H1 (cell line): ENCODE data around the gene NCKAP1. TPM values are rescaled to one million over a fixed set of nuclear protein-coding genes. Genes with fewer than 3 reads are reported as not detected.

ENCODE experiments used
- CTCF ChIA-PET: fragments of 300-600 bp; sonication (Branson Sonifier 250); formaldehyde crosslinking; loops from one replicate; lab custom pipeline; 2021; ENCODE audit not compliant: partially characterized antibody; lab: Charles Lee
- POLR2A ChIA-PET: fragments of 300-600 bp; sonication (Branson Sonifier 250); formaldehyde crosslinking; loops from one replicate; lab custom pipeline; 2021; ENCODE audit warnings: inconsistent platforms; ENCODE audit not compliant: partially characterized antibody; lab: Charles Lee
- DNase-seq, 2 experiments: peaks; one replicate each; pipeline versions ENCODE4 v3.0.0 to v3.0.0-alpha.2; 2010 to 2022; ENCODE audit warnings: low spot score in 2 of 2, low read depth in 1 of 2, mixed read lengths in 1 of 2
- FAIRE-seq: peaks from 2 replicates; lab custom pipeline; 2011; peaks lifted over from hg19 to GRCh38; lab: Jason Lieb, UNC
- H2AFZ ChIP-seq: 2 replicates; pipeline ENCODE4 v1.8.1; 2012; ENCODE audit warnings: low read length, inconsistent platforms
- H2AK5ac ChIP-seq: 2 replicates; pipeline ENCODE4 v1.6.1; 2013; ENCODE audit warnings: low read depth, low read length
- H2BK120ac ChIP-seq: replicated peaks from 2 replicates; pipeline ENCODE3; 2013; ENCODE audit warnings: low read depth, low read length, inconsistent platforms
- H2BK12ac ChIP-seq: 2 replicates; pipeline ENCODE4 v1.6.1; 2013; ENCODE audit warnings: low read depth, low read length
- H2BK15ac ChIP-seq: 2 replicates; pipeline ENCODE4 v1.6.1; 2013; ENCODE audit warnings: low read length
- H2BK20ac ChIP-seq: 2 replicates; pipeline ENCODE4 v1.6.1; 2013; ENCODE audit warnings: low read length
- H2BK5ac ChIP-seq: 2 replicates; pipeline ENCODE4 v1.6.1; 2013; ENCODE audit warnings: low read depth, low read length
- H3K14ac ChIP-seq: 2 replicates; pipeline ENCODE4 v1.6.1; 2013; ENCODE audit warnings: inconsistent platforms; ENCODE audit not compliant: insufficient read length
- H3K18ac ChIP-seq: 2 replicates; pipeline ENCODE4 v1.6.1; 2013; ENCODE audit warnings: low read length; ENCODE audit errors: extremely low read depth
- H3K23ac ChIP-seq: 2 replicates; pipeline ENCODE4 v1.6.1; 2013; ENCODE audit warnings: inconsistent platforms; ENCODE audit not compliant: insufficient read length
- H3K23me2 ChIP-seq: 2 replicates; pipeline ENCODE4 v1.6.1; 2013; ENCODE audit warnings: low read depth, low read length
- H3K27ac ChIP-seq: 2 replicates; pipeline ENCODE4 v1.6.1; 2011; ENCODE audit warnings: low read depth, low read length, inconsistent platforms
- H3K27me3 ChIP-seq, 4 experiments: replicated peaks in 1 of 4; 1 replicate in 1 of 4; 2 replicates in 3 of 4; pipeline versions ENCODE4 v1.6.1 to v1.8.1; 2011 to 2013; ENCODE audit warnings: low read length in 3 of 4, mild to moderate bottlenecking in 3 of 4, inconsistent platforms in 2 of 4, mixed read lengths in 2 of 4, moderate library complexity in 1 of 4; ENCODE audit not compliant: control insufficient read depth in 3 of 4, insufficient read depth in 3 of 4; ENCODE audit errors: extremely low read depth in 1 of 4
- H3K36me3 ChIP-seq, 4 experiments: 2 replicates each; pipeline versions ENCODE4 v1.6.1 to v1.8.1; 2011 to 2013; ENCODE audit warnings: mild to moderate bottlenecking in 4 of 4, low read length in 3 of 4, moderate library complexity in 2 of 4, control low read depth in 1 of 4, inconsistent platforms in 1 of 4; ENCODE audit not compliant: insufficient read depth in 4 of 4, control insufficient read depth in 2 of 4
- H3K4ac ChIP-seq: replicated peaks from 2 replicates; pipeline ENCODE3; 2013; ENCODE audit warnings: low read length, low read depth, mixed read lengths, inconsistent platforms; ENCODE audit not compliant: insufficient read length
- H3K4me1 ChIP-seq, 4 experiments: replicated peaks in 1 of 4; 1 replicate in 1 of 4; 2 replicates in 3 of 4; pipeline versions ENCODE4 v1.6.1 to v1.8.1; 2011 to 2013; ENCODE audit warnings: low read length in 3 of 4, inconsistent platforms in 2 of 4, mixed read lengths in 1 of 4; ENCODE audit not compliant: insufficient read depth in 4 of 4, control insufficient read depth in 3 of 4
- H3K4me2 ChIP-seq, 2 experiments: 2 replicates each; pipeline versions ENCODE4 v1.6.1 to v1.8.1; 2011 to 2013; ENCODE audit warnings: low read depth in 2 of 2, low read length in 2 of 2, control low read depth in 1 of 2, inconsistent platforms in 1 of 2, mild to moderate bottlenecking in 1 of 2; ENCODE audit not compliant: insufficient read depth in 1 of 2
- H3K4me3 ChIP-seq, 4 experiments: fragments of 200-600, 300-600 bp in 1 of 4; sonication (generic), shearing (Covaris generic), sonication (Bioruptor Twin) in 1 of 4; 2 replicates each; pipeline versions ENCODE4 v1.5.1 to v1.8.1; 2011 to 2016; ENCODE audit warnings: low read length in 4 of 4, low read depth in 3 of 4, control low read depth in 2 of 4, inconsistent platforms in 2 of 4, mild to moderate bottlenecking in 2 of 4, mixed read lengths in 1 of 4, moderate library complexity in 1 of 4; ENCODE audit not compliant: insufficient read depth in 2 of 4; ENCODE audit errors: extremely low read depth in 1 of 4
- H3K56ac ChIP-seq: replicated peaks from 2 replicates; pipeline ENCODE3; 2013; ENCODE audit warnings: low read depth, mild to moderate bottlenecking, mixed read lengths, low read length, inconsistent platforms; ENCODE audit not compliant: insufficient read length
- H3K79me1 ChIP-seq: 2 replicates; pipeline ENCODE4 v1.6.1; 2013; ENCODE audit warnings: low read depth, low read length, control low read depth
- H3K79me2 ChIP-seq, 2 experiments: 2 replicates each; pipeline versions ENCODE4 v1.6.1 to v1.8.1; 2012 to 2013; ENCODE audit warnings: low read length in 2 of 2, mild to moderate bottlenecking in 2 of 2, inconsistent platforms in 1 of 2; ENCODE audit not compliant: insufficient read depth in 2 of 2, control insufficient read depth in 1 of 2
- H3K9ac ChIP-seq, 4 experiments: replicated peaks in 1 of 4; 1 replicate in 1 of 4; 2 replicates in 3 of 4; pipeline versions ENCODE4 v1.6.1 to v1.8.1; 2011 to 2013; ENCODE audit warnings: low read depth in 3 of 4, low read length in 3 of 4, control low read depth in 2 of 4, mild to moderate bottlenecking in 2 of 4, moderate library complexity in 2 of 4, inconsistent platforms in 1 of 4; ENCODE audit errors: extremely low read depth in 1 of 4
- H3K9me3 ChIP-seq, 2 experiments: 2 replicates each; pipeline versions ENCODE4 v1.6.1 to v1.8.1; 2012 to 2013; ENCODE audit warnings: mild to moderate bottlenecking in 2 of 2, moderate library complexity in 2 of 2, control low read depth in 1 of 2, inconsistent platforms in 1 of 2, low read depth in 1 of 2, low read length in 1 of 2, mixed read lengths in 1 of 2; ENCODE audit not compliant: insufficient read depth in 2 of 2
- H4K20me1 ChIP-seq, 2 experiments: replicated peaks in 1 of 2; 2 replicates each; pipeline versions ENCODE3 to v1.8.1; 2011 to 2013; ENCODE audit warnings: inconsistent platforms in 2 of 2, low read length in 2 of 2, mild to moderate bottlenecking in 1 of 2; ENCODE audit not compliant: insufficient read depth in 2 of 2, control insufficient read depth in 1 of 2
- H4K5ac ChIP-seq: 2 replicates; pipeline ENCODE4 v1.6.1; 2013; ENCODE audit warnings: low read length, low read depth, mixed read lengths, inconsistent platforms; ENCODE audit not compliant: insufficient read length
- H4K8ac ChIP-seq: 2 replicates; pipeline ENCODE4 v1.8.0; 2013; ENCODE audit warnings: mild to moderate bottlenecking, moderate library complexity, low read length, inconsistent platforms; ENCODE audit not compliant: insufficient read depth; ENCODE audit errors: extremely low read depth
- H4K91ac ChIP-seq: replicated peaks from 2 replicates; pipeline ENCODE3; 2013; ENCODE audit warnings: low read length, mixed read lengths, inconsistent platforms; ENCODE audit not compliant: insufficient read length
- BACH1 ChIP-seq: IDR thresholded peaks from 2 replicates; pipeline ENCODE4 v1.6.1; 2012; ENCODE audit warnings: low read length, improper control_type of control experiment
- E2F6 ChIP-seq: IDR thresholded peaks from 2 replicates; pipeline ENCODE4 v1.6.1; 2012; ENCODE audit warnings: inconsistent platforms
- EZH2 ChIP-seq: fragments of 200-600 bp; sonication (generic); IDR thresholded peaks from 2 replicates; pipeline ENCODE4 v1.7.1; 2012; ENCODE audit warnings: low read depth, mild to moderate bottlenecking, moderate library complexity, low read length, inconsistent platforms; ENCODE audit not compliant: severe bottlenecking
- FOSL1 ChIP-seq: IDR thresholded peaks from 2 replicates; pipeline ENCODE4 v1.6.1; 2011; ENCODE audit warnings: mild to moderate bottlenecking, low read depth, low read length, moderate library complexity; ENCODE audit not compliant: insufficient read depth
- GTF2F1 ChIP-seq: IDR thresholded peaks from 2 replicates; pipeline ENCODE4 v1.6.1; 2012; ENCODE audit warnings: low read depth, low read length, improper control_type of control experiment, borderline replicate concordance
- PHF8 ChIP-seq: fragments of 200-600 bp; sonication (generic); conservative IDR thresholded peaks from 2 replicates; pipeline ENCODE4 v1.7.1; 2012; ENCODE audit warnings: low read depth, mild to moderate bottlenecking, inconsistent platforms, low read length, moderate library complexity
- POLR2A ChIP-seq, 2 experiments: IDR thresholded peaks; 1 replicate in 1 of 2; 2 replicates in 1 of 2; pipeline ENCODE4 v1.6.1; 2011; ENCODE audit warnings: low read depth in 2 of 2, low read length in 2 of 2, mild to moderate bottlenecking in 2 of 2; ENCODE audit errors: control extremely low read depth in 1 of 2
- SP1 ChIP-seq: IDR thresholded peaks from 2 replicates; pipeline ENCODE4 v1.6.1; 2011; ENCODE audit warnings: low read depth, low read length
- TBP ChIP-seq: IDR thresholded peaks from 2 replicates; pipeline ENCODE4 v1.6.1; 2011; ENCODE audit warnings: low read depth, low read length, improper control_type of control experiment
- ZNF274 ChIP-seq: IDR thresholded peaks from 2 replicates; pipeline ENCODE4 v1.7.0; 2012; ENCODE audit warnings: low read length, borderline replicate concordance; ENCODE audit errors: extremely low read depth
- WGBS, 2 experiments: shearing (Covaris generic) in 1 of 2; methylation state at CpG; one replicate each; pipeline versions ENCODE4 v1.1.6 to v1.1.7; 2013 to 2015; ENCODE audit warnings: low lambda C conversion rate in 2 of 2, mixed read lengths in 2 of 2, inconsistent platforms in 1 of 2, low coverage in 1 of 2, missing lambda C conversion rate in 1 of 2; ENCODE audit not compliant: insufficient replicate concordance in 2 of 2, insufficient coverage in 1 of 2, insufficient read length in 1 of 2; ENCODE audit errors: extremely low coverage in 1 of 2, missing lambda C conversion rate in 1 of 2; 5-methylcytosine and 5-hydroxymethylcytosine counted together
- polyA plus RNA-seq, 7 experiments: library from polyadenylated mRNA; depleted of rRNA in 3 of 7; stranded (reverse) in 5 of 7; unstranded in 2 of 7; fragments of >200 nt in 5 of 7; fragments of 200-250 nt in 2 of 7; gene quantifications; 1 replicate in 5 of 7; 2 replicates in 1 of 7; 4 replicates in 1 of 7; pipeline versions ENCODE4 v1.2.1 to v1.2.3, GENCODE V29; 2011 to 2013; ENCODE audit warnings: missing spikeins in 2 of 7, mixed read lengths in 2 of 7
- total RNA-seq: library from RNA; stranded (reverse); fragmentation: NEBNext Ultra II Directional; extraction: Animal tissue kit (Norgen Biotek cat#: 25700); gene quantifications from 2 replicates; pipeline ENCODE4 v1.2.1, GENCODE V29; 2021

The NCKAP1 gene
- total and polyA plus RNA-seq, 2 of the 8 experiments (the other 6 are each of a cell fraction or from before 2014, with no cell fraction given): 90.8 to 173 TPM

- H2AFZ ChIP-seq: no peak overlapping the region
- no peak overlapping the region for H4K91ac ChIP-seq
- no peak overlapping the region for H3K14ac ChIP-seq
- no peak overlapping the region for H3K23ac ChIP-seq
- ChIA-PET CTCF (interaction anchor here (0.7 to 3.0 kb wide), 6 partner anchors 13 to 227 kb away, joined by 3 to 26 read pairs (median 5); no protein-coding TSS in a partner anchor), POLR2A (no interaction called here)
- H4K8ac ChIP-seq: no peak overlapping the region
- H3K9ac ChIP-seq: no peak overlapping the region
- 91% methylated on average over 13 of the region's 13 CpGs; no CpG with 5 or more reads in 1 of the 2 experiments for WGBS, 2 experiments
- no peak overlapping the region for H3K4me3 ChIP-seq
- no peak for FAIRE-seq
- no peak overlapping the region for H2BK15ac ChIP-seq
- no peak overlapping the region for H4K5ac ChIP-seq
- H3K9me3 ChIP-seq: no peaks in the 10 kb centered on the region
- H3K18ac ChIP-seq: no peak overlapping the region
- H2BK20ac ChIP-seq: no peak overlapping the region
- TF ChIP-seq E2F6: no peak
- TF ChIP-seq SP1: no peak
- no peak for TF ChIP-seq TBP
- no peak for TF ChIP-seq BACH1
- no peak for TF ChIP-seq FOSL1
- TF ChIP-seq EZH2: no peak
- TF ChIP-seq PHF8: no peak
- TF ChIP-seq ZNF274: no peak
- TF ChIP-seq POLR2A (IDR thresholded peaks at IDR 0.05; ENCODE audit: control extremely low read depth in 1 of 2, low read depth in 2 of 2, low read length in 2 of 2): no peak
- no peak for TF ChIP-seq GTF2F1
- no peak overlapping the region for H3K27ac ChIP-seq
- H3K4me2 ChIP-seq: no peak overlapping the region
- peaks cover 0 to 7% of the 10 kb centered on the region in 2 experiments; a peak in 2 of 4 replicates for H3K79me2 ChIP-seq
- no peak overlapping the region for H2BK12ac ChIP-seq
- H4K20me1 ChIP-seq: peaks cover 0 to 2% of the 10 kb centered on the region in 2 experiments
- H3K56ac ChIP-seq: no peak overlapping the region
- H3K4me1 ChIP-seq: no peaks in the 10 kb centered on the region
- no peak overlapping the region for H2BK120ac ChIP-seq
- H2AK5ac ChIP-seq: no peak overlapping the region
- H3K27me3 ChIP-seq: no peaks in the 10 kb centered on the region
- no peak overlapping the region for H2BK5ac ChIP-seq
- no peak overlapping the region for H3K4ac ChIP-seq
- H3K23me2 ChIP-seq: no peaks in the 10 kb centered on the region
- no peak for DNase-seq
- no peaks in the 10 kb centered on the region for H3K79me1 ChIP-seq
- peaks cover 4 to 54% (median 20%) of the 10 kb centered on the region in 4 experiments; a peak in 6 of 8 replicates for H3K36me3 ChIP-seq
Observed at GRCh38 chr2:182994228-182994912, 43.9 kb downstream of the NCKAP1 start.
